Breast epithelium (tissue), 4 donors: ENCODE measurements around the gene EXOC3L2. TPM values are rescaled to one million over a fixed set of nuclear protein-coding genes. Genes with fewer than 3 reads are reported as not detected.

ENCODE experiments used
- DNase-seq, 2 donors: peaks; one replicate each; pipeline ENCODE4 v3.0.0-alpha.2; 2019; ENCODE audit warnings: low spot score in 2 of 2
- H3K27ac ChIP-seq, 2 donors: fragments of 200-600 bp; sonication (generic) in 1 of 2; one replicate each; pipeline ENCODE4 v1.5.1; 2016 to 2019; ENCODE audit warnings: mild to moderate bottlenecking in 1 of 2
- H3K27me3 ChIP-seq, 2 donors: fragments of 200-600 bp; sonication (generic) in 1 of 2; one replicate each; pipeline versions ENCODE4 v1.5.1 to v1.6.0; 2017 to 2019; ENCODE audit warnings: control low read depth in 1 of 2, mild to moderate bottlenecking in 1 of 2
- H3K36me3 ChIP-seq: fragments of 200-600 bp; one replicate; pipeline ENCODE4 v1.5.1; 2019
- H3K4me1 ChIP-seq, 2 donors: fragments of 200-600 bp; sonication (generic); one replicate each; pipeline ENCODE4 v1.5.1; 2016 to 2019; ENCODE audit warnings: control low read depth in 1 of 2
- H3K4me3 ChIP-seq, 3 donors: fragments of 200-600 bp; sonication (generic); 1 replicate in 2 of 3; 2 replicates in 1 of 3; pipeline ENCODE4 v1.5.1; 2016 to 2019; ENCODE audit warnings: mild to moderate bottlenecking in 3 of 3, moderate library complexity in 2 of 3
- H3K9me3 ChIP-seq, 2 donors: fragments of 200-600 bp; sonication (generic) in 1 of 2; one replicate each; pipeline ENCODE4 v1.5.1; 2016 to 2019; ENCODE audit warnings: control low read depth in 1 of 2
- POLR2A ChIP-seq: fragments of 450-650 bp; IDR thresholded peaks from one replicate; pipeline ENCODE4 v1.6.1; 2016; ENCODE audit warnings: antibody characterized with exemption, mild to moderate bottlenecking, moderate library complexity
- POLR2AphosphoS5 ChIP-seq, 3 donors: sonication (generic); formaldehyde crosslinking; IDR thresholded peaks; one replicate each; pipeline ENCODE4 v1.6.1; 2017; ENCODE audit warnings: antibody characterized with exemption in 3 of 3
- intact Hi-C: fragments of 100-400 bp; cut with DNase I; formaldehyde crosslinking; loops from one replicate; pipeline ENCODE4 v1.15.1; 2023; ENCODE audit warnings: low total_unique reads
- total RNA-seq, 3 donors: library from RNA; depleted of rRNA; stranded (reverse); fragments of >200 nt; gene quantifications; one replicate each; pipeline ENCODE4 v1.1.0, GENCODE V29; 2016
- TF ChIP-seq, protein P1 (sequence below), 3 donors: fragments of 450-650 bp; IDR thresholded peaks; one replicate each; pipeline ENCODE4 v1.5.1; 2016 to 2017; ENCODE audit warnings: antibody characterized with exemption in 3 of 3, mild to moderate bottlenecking in 3 of 3, moderate library complexity in 3 of 3

Gene EXOC3L2
- total RNA-seq, 3 donors from 2014 or later = 0.44 to 2.3 (median 0.64) TPM

DNA sequence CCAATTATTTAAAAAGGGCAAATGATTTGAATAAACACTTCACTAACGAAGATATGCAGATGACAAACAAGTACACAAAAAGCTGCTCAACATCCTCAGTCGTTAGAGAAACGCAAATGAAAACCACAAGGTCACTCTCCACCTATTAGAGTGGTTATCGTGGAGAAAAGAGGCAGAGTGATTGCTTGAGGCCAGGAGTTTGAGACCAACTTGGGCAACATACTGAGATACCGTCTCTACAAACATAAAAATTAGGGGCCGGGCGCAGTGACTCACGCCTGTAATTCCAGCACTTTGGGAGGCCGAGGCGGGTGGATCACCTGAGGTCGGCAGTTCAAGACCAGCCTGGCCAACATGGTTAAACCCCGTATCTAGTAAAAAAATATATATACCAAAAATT lies 39.4 kb downstream of the EXOC3L2 start:
- Histone ChIP-seq H3K27ac (no peak overlapping the region), H3K36me3 (no peaks in the 10 kb centered on the region), H3K4me1 (no peaks in the 10 kb centered on the region), H3K9me3 (no peaks in the 10 kb centered on the region), H3K4me3 (no peak overlapping the region), H3K27me3 (no peaks in the 10 kb centered on the region)
- DNase-seq = no peak
- intact Hi-C loops = no loop called here
- TF ChIP-seq POLR2AphosphoS5 (IDR thresholded peaks at IDR 0.05) (no peak), POLR2A (no peak)

DNA sequence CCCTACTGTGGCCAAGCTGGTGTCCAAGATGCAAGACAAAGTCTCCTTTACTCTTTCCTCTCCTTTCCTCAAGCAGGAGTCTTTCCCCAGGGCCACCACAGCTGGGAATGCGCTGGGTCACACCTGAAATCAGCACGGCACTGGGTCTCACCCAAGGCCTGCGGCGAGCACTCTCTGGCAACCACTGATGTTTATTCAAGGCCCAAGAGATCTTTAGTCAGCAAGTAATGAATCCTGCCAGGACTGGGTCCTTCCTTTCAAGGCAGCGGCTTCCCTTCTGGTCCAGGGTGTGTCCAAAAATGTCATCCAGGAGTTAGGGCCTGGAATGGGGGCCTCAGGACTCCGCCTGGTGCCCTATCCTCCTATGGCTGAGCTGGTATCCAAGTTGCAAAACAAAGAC lies 42.6 kb downstream of the EXOC3L2 start:
- no peaks in the 10 kb centered on the region for H3K36me3 ChIP-seq
- H3K27ac ChIP-seq = peak overlapping the region; percentile 58 to 65
- H3K4me1 ChIP-seq = no peaks in the 10 kb centered on the region
- no peaks in the 10 kb centered on the region for H3K9me3 ChIP-seq
- no peak overlapping the region for H3K4me3 ChIP-seq
- DNase-seq = peak; percentile 62 to 78
- intact Hi-C loops = no loop called here
- no peaks in the 10 kb centered on the region for H3K27me3 ChIP-seq
- TF ChIP-seq POLR2A = no peak
- TF ChIP-seq, protein P1, sequence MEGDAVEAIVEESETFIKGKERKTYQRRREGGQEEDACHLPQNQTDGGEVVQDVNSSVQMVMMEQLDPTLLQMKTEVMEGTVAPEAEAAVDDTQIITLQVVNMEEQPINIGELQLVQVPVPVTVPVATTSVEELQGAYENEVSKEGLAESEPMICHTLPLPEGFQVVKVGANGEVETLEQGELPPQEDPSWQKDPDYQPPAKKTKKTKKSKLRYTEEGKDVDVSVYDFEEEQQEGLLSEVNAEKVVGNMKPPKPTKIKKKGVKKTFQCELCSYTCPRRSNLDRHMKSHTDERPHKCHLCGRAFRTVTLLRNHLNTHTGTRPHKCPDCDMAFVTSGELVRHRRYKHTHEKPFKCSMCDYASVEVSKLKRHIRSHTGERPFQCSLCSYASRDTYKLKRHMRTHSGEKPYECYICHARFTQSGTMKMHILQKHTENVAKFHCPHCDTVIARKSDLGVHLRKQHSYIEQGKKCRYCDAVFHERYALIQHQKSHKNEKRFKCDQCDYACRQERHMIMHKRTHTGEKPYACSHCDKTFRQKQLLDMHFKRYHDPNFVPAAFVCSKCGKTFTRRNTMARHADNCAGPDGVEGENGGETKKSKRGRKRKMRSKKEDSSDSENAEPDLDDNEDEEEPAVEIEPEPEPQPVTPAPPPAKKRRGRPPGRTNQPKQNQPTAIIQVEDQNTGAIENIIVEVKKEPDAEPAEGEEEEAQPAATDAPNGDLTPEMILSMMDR (IDR thresholded peaks at IDR 0.05) = no peak
- TF ChIP-seq POLR2AphosphoS5 (IDR thresholded peaks at IDR 0.05) = no peak

DNA sequence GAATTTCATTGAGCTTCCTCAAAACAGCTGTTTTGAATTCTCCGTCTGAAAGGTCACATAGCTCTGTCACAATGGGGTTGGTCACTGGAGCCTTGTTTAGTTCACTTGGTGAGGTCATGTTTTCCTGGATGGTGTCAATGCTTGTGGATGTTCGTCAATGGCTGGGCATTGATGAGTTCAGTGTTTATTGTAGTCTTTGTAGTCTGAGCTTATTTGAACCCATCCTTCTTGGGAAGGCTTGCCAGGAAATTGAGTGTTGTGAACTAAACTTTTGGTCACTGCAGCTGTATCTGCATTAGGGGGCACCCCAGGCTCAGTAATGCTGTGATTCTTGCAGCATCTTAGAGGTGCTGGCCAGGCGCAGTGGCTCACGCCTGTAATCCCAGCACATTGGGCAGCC lies 44.6 kb downstream of the EXOC3L2 start:
- no peak overlapping the region for H3K27ac ChIP-seq
- no peaks in the 10 kb centered on the region for H3K9me3 ChIP-seq
- H3K4me3 ChIP-seq = no peak overlapping the region
- DNase-seq = no peak
- intact Hi-C loops = no loop called here
- H3K36me3 ChIP-seq = no peaks in the 10 kb centered on the region
- no peak for TF ChIP-seq POLR2A
- no peak for TF ChIP-seq POLR2AphosphoS5 (IDR thresholded peaks at IDR 0.05)
- TF ChIP-seq, protein P1 (IDR thresholded peaks at IDR 0.05) = no peak
- no peaks in the 10 kb centered on the region for H3K4me1 ChIP-seq
- no peaks in the 10 kb centered on the region for H3K27me3 ChIP-seq

DNA sequence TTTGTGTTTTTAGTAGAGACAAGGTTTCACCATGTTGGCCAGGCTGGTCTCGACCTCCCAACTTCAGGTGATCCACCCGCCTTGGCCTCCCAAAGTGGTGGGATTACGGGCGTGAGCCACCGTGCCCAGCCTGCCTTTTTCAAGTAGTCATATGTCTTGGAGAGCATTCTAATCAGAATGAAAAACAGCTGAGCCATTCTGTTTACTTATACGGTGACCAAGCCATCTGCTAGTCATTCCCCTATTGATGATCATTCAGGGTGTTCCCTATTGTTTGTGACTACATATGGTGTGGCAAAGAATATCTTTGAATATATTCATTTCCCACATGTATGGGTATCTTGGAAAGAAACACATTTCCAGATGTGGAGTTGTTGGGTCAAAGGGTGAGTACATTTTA lies 49.4 kb downstream of the EXOC3L2 start:
- TF ChIP-seq, protein P1 (IDR thresholded peaks at IDR 0.05) = no peak
- TF ChIP-seq POLR2A (no peak), POLR2AphosphoS5 (IDR thresholded peaks at IDR 0.05) (no peak)
- intact Hi-C loops = no loop called here

DNA sequence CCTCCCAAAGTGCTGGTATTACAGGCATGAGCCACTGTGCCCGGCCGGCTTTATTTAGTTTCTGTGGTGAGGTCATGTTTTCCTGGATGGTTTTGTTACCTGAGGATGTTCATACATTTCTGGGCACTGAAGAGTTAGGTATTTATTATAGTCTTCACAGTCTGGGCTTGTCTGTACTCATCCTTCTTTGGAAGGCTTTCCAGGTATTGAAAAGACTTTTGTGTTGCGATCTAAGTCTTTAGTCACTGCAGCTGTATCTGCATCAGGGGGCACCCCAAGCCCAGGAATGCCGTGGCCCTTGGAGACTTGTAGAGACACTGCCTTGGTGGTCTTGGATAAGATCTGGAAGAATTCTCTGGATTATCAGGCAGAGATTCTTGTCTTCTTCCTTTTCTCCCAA lies 53.8 kb downstream of the EXOC3L2 start:
- Histone ChIP-seq H3K4me3 (no peak overlapping the region), H3K4me1 (no peaks in the 10 kb centered on the region), H3K27ac (peak overlapping the region in 1 of 2 donors; percentile 43), H3K9me3 (no peaks in the 10 kb centered on the region), H3K36me3 (no peaks in the 10 kb centered on the region), H3K27me3 (no peaks in the 10 kb centered on the region)
- TF ChIP-seq POLR2AphosphoS5 (IDR thresholded peaks at IDR 0.05) (no peak), POLR2A (no peak)
- TF ChIP-seq, protein P1 (IDR thresholded peaks at IDR 0.05) = no peak
- intact Hi-C loops = no loop called here
- peak in 1 of 2 donors; percentile 37 for DNase-seq

More for the DNA sequence above, 49.4 kb downstream of the EXOC3L2 start:
- H3K4me1 ChIP-seq = no peaks in the 10 kb centered on the region
- no peaks in the 10 kb centered on the region for H3K9me3 ChIP-seq
- no peak overlapping the region for H3K4me3 ChIP-seq
- H3K27ac ChIP-seq = no peak overlapping the region
- no peak for DNase-seq
- H3K36me3 ChIP-seq = no peaks in the 10 kb centered on the region
- no peaks in the 10 kb centered on the region for H3K27me3 ChIP-seq

DNA sequence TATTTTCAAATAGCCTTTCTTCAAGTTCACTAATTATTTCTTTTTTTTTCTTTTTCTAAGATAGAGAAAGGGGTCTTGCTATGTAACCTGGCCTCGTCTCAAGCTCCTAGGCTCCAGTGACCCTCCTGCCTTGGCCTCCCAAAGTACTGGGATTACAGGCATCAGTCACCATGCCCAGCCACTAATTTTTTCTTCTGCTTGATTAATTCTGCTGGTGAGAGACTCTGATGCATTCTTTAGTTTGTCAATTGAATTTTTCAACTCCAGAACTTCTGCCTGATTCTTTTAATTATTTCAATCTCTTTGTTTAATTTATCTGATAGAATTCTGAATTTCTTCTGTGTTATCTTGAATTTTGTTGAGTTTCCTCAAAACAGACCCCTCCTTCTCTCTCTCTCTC lies 55.2 kb downstream of the EXOC3L2 start:
- no peaks in the 10 kb centered on the region for H3K9me3 ChIP-seq
- H3K27ac ChIP-seq = no peak overlapping the region
- H3K4me1 ChIP-seq = no peaks in the 10 kb centered on the region
- H3K4me3 ChIP-seq = no peak overlapping the region
- H3K36me3 ChIP-seq = no peaks in the 10 kb centered on the region
- intact Hi-C loops = no loop called here
- H3K27me3 ChIP-seq = no peaks in the 10 kb centered on the region
- no peak for DNase-seq
- TF ChIP-seq POLR2AphosphoS5 (IDR thresholded peaks at IDR 0.05) (no peak), POLR2A (no peak)
- TF ChIP-seq, protein P1 (IDR thresholded peaks at IDR 0.05) = no peak
